KOPT-K1 (cell line): ENCODE measurements around the gene ADD3.
"Not testable (repeated sequence)": the region's sequence is repeated elsewhere in the genome, so short reads cannot be mapped to it uniquely, and the experiment has no call there.

Experiments
- H3K27ac ChIP-seq: fragments of 200-600 bp; sonication (generic); 2 replicates; pipeline ENCODE4 v1.5.1; 2016; ENCODE audit warnings: antibody characterized with exemption, mild to moderate bottlenecking, low read depth, low read length; ENCODE audit not compliant: poor library complexity, severe bottlenecking
- H3K36me3 ChIP-seq: fragments of 200-600 bp; sonication (generic); 2 replicates; pipeline ENCODE4 v1.5.1; 2017; ENCODE audit warnings: antibody characterized with exemption, mild to moderate bottlenecking, low read length, moderate library complexity; ENCODE audit not compliant: insufficient read depth
- H3K9me3 ChIP-seq: fragments of 200-600 bp; sonication (generic); 2 replicates; pipeline ENCODE4 v1.5.1; 2017; ENCODE audit warnings: antibody characterized with exemption, low read length, mild to moderate bottlenecking; ENCODE audit not compliant: insufficient read depth, poor library complexity, severe bottlenecking

The ADD3 gene

DNA sequence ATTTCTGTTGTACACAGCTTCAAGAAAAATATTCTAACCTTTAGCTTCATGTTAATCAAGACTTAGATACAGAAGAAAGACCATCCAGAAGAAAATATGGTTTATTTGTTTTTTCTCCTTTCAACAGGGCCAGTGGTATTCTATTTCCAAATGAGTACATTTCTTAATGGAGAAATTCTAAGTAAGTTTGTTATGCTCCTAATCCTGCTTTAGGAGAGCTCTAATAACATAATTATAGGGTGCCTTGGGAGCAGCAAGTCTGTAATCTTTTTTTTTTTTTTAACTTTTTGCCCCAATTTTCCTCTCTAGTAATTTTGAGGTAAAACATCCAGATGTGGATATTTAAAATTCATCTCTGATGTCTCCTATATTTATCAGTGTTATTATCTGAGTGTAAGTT, 98.1 kb downstream of the ADD3 start:
- no peak overlapping the region for H3K27ac ChIP-seq
- H3K36me3 ChIP-seq = peaks cover 47% of the 10 kb centered on the region
- H3K9me3 ChIP-seq = no peaks in the 10 kb centered on the region

DNA sequence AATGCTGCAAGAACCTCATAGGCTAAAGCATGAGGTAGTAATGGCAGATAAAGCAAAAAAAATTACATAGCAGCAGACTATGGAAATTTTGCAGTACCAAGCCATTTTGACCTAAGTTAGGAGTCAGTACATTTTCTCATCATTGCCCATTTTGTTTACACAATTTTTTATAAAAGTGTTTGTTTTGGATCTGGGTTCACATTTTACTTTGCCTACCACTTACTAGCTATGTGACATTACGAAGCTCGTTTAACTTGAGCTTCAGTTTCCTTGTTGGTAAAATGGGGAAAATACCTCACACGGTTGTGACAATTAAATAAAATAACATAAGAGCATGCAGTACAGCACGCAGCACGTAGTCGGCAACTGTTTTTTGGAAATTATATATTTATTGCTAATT, 99.6 kb downstream of the ADD3 start:
- Histone ChIP-seq H3K9me3 (no peaks in the 10 kb centered on the region), H3K36me3 (peaks cover 43% of the 10 kb centered on the region), H3K27ac (no peak overlapping the region)

DNA sequence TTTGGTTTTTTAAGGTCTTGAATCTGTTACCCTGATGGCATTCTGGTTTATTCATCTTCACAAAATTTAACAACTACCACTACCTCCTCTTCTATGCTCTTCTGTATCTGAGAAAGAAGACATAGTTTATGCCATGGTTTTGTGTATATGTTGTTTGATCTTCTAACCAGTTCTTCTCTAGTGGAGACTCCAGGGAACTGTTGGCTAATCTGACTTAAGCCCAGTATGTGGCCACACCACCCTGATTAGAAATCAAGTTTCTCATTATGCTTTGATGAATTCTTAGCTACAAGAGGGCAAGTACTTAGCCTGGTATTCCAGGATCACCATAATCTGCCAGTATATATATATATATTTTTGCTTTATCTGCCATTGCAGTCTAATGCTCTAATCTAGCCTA, 100.1 kb downstream of the ADD3 start:
- no peaks in the 10 kb centered on the region for H3K9me3 ChIP-seq
- H3K27ac ChIP-seq = no peak overlapping the region
- peaks cover 45% of the 10 kb centered on the region for H3K36me3 ChIP-seq

GRCh38 chr10:110109511-110109910, 101.7 kb downstream of the ADD3 start:
- H3K36me3 ChIP-seq = peaks cover 46% of the 10 kb centered on the region
- H3K27ac ChIP-seq = no peak overlapping the region
- no peaks in the 10 kb centered on the region for H3K9me3 ChIP-seq

DNA sequence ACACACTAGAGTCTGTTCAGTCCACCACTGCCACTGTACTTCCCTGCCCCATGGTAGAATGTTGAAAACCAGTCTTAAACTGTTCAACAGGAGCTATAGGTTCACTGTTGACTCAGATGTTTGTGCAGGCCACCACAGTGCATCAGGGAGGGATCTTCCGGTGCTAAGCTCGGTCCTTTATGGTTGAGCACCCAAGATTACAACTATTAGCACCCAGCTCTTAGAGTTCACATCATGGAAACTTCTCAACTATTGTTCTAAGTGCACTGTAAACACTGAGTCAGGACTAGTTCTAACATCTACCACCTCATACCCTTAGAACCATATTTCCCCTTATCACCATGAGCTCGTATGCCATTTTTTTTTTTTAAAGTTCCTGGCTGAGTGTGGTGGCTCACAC, 102.6 kb downstream of the ADD3 start:
- H3K9me3 ChIP-seq = no peaks in the 10 kb centered on the region
- H3K27ac ChIP-seq = no peak overlapping the region
- H3K36me3 ChIP-seq = peaks cover 53% of the 10 kb centered on the region

- Histone ChIP-seq H3K27ac (no peak overlapping the region), H3K9me3 (no peaks in the 10 kb centered on the region), H3K36me3 (peaks cover 78% of the 10 kb centered on the region)
Observed at GRCh38 chr10:110113670-110114337, 106.0 kb downstream of the ADD3 start.

DNA sequence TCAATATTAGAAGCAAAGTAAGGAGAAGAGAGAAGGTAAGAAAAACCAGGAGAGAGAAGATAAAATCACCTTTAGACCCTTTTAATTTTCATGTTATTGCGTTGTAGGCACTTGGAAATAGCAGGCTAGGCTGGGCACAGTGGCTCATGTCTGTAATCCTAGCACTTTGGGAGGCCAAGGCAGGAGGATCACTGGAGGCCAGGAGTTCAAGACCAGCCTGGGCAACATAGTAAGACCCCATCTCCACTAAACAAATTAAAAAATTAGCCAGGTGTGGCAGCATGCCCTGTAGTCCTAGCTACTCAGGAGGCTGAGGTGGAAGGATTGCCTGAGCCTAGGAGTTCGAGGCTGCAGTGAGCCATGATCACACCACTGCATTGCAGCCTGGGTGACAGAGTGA, 106.9 kb downstream of the ADD3 start:
- H3K27ac ChIP-seq, H3K9me3 ChIP-seq: not testable (repeated sequence)
- peaks cover 83% of the 10 kb centered on the region for H3K36me3 ChIP-seq

- peaks cover 88% of the 10 kb centered on the region for H3K36me3 ChIP-seq
- H3K27ac ChIP-seq = no peak overlapping the region
- no peaks in the 10 kb centered on the region for H3K9me3 ChIP-seq
Observed at GRCh38 chr10:110115784-110116520, 108.2 kb downstream of the ADD3 start.

- no peak overlapping the region for H3K27ac ChIP-seq
- H3K9me3 ChIP-seq = no peaks in the 10 kb centered on the region
- H3K36me3 ChIP-seq = peaks cover 88% of the 10 kb centered on the region
Observed at GRCh38 chr10:110118891-110119621, 111.3 kb downstream of the ADD3 start.

- no peaks in the 10 kb centered on the region for H3K9me3 ChIP-seq
- H3K27ac ChIP-seq = no peak overlapping the region
- peaks cover 77% of the 10 kb centered on the region for H3K36me3 ChIP-seq
Observed at GRCh38 chr10:110123594-110123993, 115.8 kb downstream of the ADD3 start.

DNA sequence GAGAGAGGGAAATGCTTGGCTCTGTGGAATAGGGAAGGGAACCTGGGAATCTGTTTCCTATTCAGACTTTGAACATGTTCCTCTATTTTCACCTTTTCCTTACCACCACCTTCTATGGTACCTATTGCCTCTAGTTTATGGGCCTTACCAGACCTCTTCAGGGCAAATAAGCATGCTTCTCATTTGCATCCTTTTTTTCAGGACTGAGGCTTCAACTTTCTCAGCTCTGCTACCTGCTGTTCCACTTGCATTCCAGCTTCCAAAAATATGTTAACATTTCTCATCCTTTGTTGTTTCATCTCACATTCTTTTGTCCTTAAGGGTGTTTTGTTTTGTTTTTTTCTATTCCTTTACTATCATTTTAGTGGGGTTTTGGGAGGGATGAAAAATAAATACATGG, 121.7 kb downstream of the ADD3 start:
- Histone ChIP-seq H3K36me3 (peaks cover 89% of the 10 kb centered on the region), H3K9me3 (no peaks in the 10 kb centered on the region), H3K27ac (no peak overlapping the region)

DNA sequence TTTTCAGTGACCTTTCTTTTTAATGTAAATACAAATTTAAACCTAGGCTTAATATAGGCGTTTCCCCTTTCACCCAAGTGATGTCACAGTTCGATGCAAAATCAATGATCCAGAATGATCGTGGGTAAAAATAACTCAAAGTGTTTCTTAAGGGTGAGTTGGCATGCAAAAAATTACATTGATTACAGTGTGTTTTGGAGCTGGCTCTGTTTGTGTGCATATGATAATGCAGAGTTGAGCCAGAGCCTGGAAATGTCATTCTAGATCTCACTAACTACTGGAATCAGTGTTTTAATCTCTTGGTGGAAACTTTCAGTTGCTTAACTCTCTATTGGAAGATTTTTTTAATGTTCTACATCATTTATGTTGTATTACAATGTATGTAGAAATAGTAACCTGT, 127.1 kb downstream of the ADD3 start:
- Histone ChIP-seq H3K9me3 (no peaks in the 10 kb centered on the region), H3K27ac (no peak overlapping the region), H3K36me3 (peaks cover 58% of the 10 kb centered on the region)

GRCh38 chr10:110135836-110136235, 128.1 kb downstream of the ADD3 start:
- H3K36me3 ChIP-seq = peaks cover 49% of the 10 kb centered on the region
- not testable (repeated sequence) for H3K27ac ChIP-seq, H3K9me3 ChIP-seq

DNA sequence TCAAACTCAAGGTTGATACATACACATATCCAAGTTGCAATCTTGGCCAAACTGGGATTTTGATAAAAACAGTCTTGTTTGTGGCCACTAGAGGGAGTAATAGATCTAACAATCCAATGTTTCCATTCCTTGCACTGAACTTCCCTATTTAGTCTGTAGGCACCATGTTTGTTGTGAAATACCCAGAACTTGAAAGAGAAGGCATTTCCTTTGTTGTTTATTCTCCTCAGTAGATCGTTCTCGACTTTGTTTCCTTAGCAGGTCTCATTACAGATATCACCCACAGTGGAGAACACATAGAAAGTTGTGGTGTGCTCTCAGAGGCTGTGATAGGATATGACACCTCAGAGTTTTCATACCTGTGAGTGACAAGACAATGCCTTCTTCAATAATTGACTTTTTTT, 129.4 kb downstream of the ADD3 start:
- H3K27ac ChIP-seq = no peak overlapping the region

DNA sequence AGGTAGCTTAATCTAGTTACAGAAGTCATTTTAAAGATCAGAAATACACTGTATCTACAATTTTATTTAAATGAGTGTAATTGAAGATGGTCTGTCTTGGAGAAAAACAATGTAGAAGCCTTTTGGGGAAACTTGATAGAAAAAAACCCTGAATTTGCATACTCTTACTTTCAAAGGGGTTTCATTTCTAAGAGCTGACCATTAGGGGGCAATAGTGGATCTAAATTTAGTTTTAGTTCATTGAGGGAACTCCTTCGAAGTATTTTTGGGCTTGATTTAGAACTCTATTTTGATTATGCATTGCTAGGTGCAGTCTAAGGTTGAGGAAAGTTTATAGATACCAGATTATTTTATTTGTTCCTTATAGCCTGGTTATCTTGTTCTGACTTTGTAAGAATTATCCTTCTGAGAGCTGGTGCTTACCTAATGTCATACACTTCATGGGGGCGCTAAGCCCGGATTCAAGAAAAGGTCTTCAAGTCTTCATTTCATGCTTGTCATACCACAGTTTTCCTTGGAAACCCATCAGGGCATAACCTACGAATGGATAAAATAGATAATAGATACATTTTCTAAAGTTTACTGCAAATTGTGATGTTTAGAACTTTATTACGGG, 130.5 kb downstream of the ADD3 start:
- Histone ChIP-seq H3K9me3 (no peaks in the 10 kb centered on the region), H3K36me3 (peaks cover 24% of the 10 kb centered on the region), H3K27ac (no peak overlapping the region)

More for the DNA sequence above, 129.4 kb downstream of the ADD3 start:
- peaks cover 36% of the 10 kb centered on the region for H3K36me3 ChIP-seq
- no peaks in the 10 kb centered on the region for H3K9me3 ChIP-seq
